ENCODE measurements around the gene SGCD. TPM values are rescaled to one million over a fixed set of nuclear protein-coding genes. Genes with fewer than 3 reads are reported as not detected.

Gene SGCD
- total RNA-seq, 1 donor from 2014 or later = 7.5 TPM

DNA sequence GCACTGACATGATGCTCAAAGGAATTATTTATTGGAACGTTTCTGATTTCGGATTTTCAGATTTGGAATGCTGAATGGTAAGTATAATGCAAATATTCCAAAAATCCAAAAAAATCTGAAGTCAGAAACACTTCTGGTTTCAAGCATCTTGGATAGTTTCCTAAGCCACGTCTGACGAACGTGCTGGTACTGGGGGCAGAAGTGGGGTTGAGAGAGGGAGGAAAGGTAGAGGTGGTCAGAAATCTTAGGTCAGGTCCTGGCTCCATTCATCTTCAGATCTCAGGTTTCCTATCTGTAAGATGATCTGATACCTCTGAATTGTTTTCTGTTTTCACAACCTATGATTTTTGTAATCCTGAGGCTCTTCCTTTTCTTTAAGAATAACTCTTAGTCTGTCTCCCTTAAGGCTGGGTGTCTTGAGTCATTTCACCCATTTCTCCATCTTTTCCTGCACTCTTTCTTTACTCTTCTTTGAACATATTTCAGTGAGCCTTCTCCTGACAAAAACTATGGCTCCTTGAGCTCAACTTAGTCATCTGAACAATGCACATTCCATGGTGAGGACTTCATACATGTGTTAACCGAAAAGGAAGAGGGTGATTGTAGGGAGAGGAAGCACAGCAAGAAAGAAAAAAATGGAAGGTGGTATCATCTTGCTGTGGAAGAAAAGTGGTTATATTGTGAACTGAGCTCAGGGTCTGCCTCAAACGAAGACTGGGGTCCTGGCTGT is 3.3 kb downstream of the SGCD start:
- TF ChIP-seq, protein P1, sequence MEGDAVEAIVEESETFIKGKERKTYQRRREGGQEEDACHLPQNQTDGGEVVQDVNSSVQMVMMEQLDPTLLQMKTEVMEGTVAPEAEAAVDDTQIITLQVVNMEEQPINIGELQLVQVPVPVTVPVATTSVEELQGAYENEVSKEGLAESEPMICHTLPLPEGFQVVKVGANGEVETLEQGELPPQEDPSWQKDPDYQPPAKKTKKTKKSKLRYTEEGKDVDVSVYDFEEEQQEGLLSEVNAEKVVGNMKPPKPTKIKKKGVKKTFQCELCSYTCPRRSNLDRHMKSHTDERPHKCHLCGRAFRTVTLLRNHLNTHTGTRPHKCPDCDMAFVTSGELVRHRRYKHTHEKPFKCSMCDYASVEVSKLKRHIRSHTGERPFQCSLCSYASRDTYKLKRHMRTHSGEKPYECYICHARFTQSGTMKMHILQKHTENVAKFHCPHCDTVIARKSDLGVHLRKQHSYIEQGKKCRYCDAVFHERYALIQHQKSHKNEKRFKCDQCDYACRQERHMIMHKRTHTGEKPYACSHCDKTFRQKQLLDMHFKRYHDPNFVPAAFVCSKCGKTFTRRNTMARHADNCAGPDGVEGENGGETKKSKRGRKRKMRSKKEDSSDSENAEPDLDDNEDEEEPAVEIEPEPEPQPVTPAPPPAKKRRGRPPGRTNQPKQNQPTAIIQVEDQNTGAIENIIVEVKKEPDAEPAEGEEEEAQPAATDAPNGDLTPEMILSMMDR (IDR thresholded peaks at IDR 0.05) = no peak
- no peaks in the 10 kb centered on the region for H3K36me3 ChIP-seq

DNA sequence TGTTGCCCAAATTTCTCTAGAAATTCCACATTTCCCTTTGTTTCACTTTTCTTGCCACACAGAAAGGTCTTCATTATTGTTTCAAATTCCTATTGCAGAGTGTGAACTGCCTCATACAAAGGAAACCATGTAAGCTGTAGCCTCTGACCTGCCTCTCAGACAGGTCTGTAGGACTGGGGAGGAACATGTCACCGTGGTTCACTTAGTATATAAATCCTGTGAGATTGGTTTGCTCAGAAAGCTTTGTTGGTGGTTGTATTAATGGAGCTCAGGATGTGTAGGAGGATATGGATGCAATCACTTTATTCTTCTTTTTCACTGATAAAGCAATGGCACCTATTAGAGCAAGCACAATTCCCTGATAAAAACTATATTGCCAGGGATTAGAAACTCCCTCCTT is 4.2 kb downstream of the SGCD start:
- Histone ChIP-seq H3K4me1 (no peaks in the 10 kb centered on the region), H3K27me3 (no peaks in the 10 kb centered on the region), H3K27ac (no peak overlapping the region), H3K9me3 (no peaks in the 10 kb centered on the region), H3K4me3 (no peak overlapping the region), H3K36me3 (no peaks in the 10 kb centered on the region)
- ATAC-seq = no peak
- TF ChIP-seq, protein P1 (IDR thresholded peaks at IDR 0.05) = no peak
- intact Hi-C loops (cut with DNase I) = no loop called here
- DNase-seq = no peak

More for the DNA sequence above, 3.3 kb downstream of the SGCD start:
- H3K9me3 ChIP-seq = no peaks in the 10 kb centered on the region
- H3K4me3 ChIP-seq = no peak overlapping the region
- ATAC-seq (no peak), DNase-seq (no peak)
- intact Hi-C loops (cut with DNase I) = no loop called here
- H3K27me3 ChIP-seq = no peaks in the 10 kb centered on the region
- no peaks in the 10 kb centered on the region for H3K4me1 ChIP-seq
- no peak overlapping the region for H3K27ac ChIP-seq

DNA sequence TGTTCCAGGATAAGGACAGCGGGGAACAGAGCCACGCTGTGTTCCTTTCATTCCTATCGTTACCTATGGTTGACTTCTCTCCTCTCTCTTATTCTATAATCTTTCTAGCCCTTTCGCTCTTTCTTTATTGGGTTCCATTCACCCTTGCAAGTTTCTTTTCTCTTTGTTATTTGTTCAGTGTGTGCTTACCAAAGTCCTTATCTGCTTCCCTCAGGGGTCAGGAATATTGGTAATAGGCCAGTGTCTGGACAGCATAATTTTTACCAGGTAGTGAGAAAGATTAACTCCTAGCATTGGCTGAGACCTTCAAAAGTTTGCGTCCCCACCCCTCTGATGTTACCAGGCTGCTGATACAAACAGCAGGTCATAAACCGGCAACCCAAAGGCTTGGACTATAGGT is 4.9 kb downstream of the SGCD start:
- Histone ChIP-seq H3K9me3 (no peaks in the 10 kb centered on the region), H3K27me3 (no peaks in the 10 kb centered on the region), H3K36me3 (no peaks in the 10 kb centered on the region), H3K27ac (no peak overlapping the region), H3K4me3 (no peak overlapping the region), H3K4me1 (no peaks in the 10 kb centered on the region)
- ATAC-seq = no peak
- TF ChIP-seq, protein P1 (IDR thresholded peaks at IDR 0.05) = no peak
- intact Hi-C loops (cut with DNase I) = no loop called here
- no peak for DNase-seq

DNA sequence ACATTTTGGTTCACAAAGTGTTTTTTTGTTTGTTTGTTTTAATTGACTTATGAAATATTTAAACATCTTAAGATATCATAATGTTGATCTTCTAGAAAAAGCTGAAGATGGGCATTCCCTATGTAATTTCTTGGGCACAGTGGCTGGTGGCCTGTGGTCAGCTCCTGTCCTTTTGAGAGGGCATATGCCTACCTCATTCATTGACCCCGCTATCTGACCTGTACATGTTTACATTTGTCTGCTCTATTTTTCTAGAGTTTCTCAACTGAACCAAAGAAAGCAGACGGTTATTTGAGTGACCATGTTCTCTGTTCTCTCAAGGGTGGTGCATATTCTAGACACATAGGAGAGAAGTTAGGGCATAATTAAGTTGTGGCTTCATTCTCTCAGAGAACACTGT is 5.3 kb downstream of the SGCD start:
- TF ChIP-seq, protein P1 (IDR thresholded peaks at IDR 0.05) = no peak
- intact Hi-C loops (cut with DNase I) = no loop called here
- no peaks in the 10 kb centered on the region for H3K4me1 ChIP-seq
- DNase-seq = no peak
- no peak overlapping the region for H3K27ac ChIP-seq
- H3K36me3 ChIP-seq = no peaks in the 10 kb centered on the region
- H3K27me3 ChIP-seq = no peaks in the 10 kb centered on the region
- no peaks in the 10 kb centered on the region for H3K9me3 ChIP-seq
- no peak overlapping the region for H3K4me3 ChIP-seq
- ATAC-seq = no peak

DNA sequence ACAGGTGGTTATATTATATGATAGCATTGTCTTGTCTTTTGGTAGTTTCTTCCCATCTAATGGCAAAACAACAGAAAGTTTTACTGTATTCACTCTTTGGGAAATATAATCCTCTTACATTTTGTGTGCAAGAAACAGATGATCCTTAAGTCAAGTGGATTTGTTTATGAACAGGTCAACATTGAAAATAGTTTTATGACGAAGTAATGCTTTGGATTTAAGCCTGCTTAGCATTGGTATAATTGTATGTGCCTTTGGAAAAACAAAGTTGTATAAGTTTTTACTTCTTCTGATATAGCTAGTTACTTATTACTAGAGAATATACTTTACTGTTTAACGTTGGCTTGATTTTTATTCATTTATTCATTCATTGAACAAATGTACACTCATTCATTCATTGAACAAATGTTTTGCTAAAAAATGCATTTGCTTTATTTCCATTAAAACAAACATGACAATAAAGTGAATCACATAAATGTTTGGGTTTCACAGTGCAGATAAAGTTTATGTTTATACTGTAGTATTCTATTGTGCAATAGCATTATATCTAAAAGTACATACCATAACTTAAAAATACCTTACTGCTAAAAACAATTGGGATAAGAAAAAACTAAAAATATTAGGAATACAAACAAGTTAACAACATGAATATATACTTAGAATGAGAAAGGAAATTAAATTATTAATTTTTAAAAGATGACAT is 12.3 kb downstream of the SGCD start:
- Histone ChIP-seq H3K27me3 (no peaks in the 10 kb centered on the region), H3K4me1 (no peaks in the 10 kb centered on the region), H3K27ac (no peak overlapping the region), H3K9me3 (no peaks in the 10 kb centered on the region), H3K4me3 (no peak overlapping the region), H3K36me3 (no peaks in the 10 kb centered on the region)
- TF ChIP-seq, protein P1 (IDR thresholded peaks at IDR 0.05) = no peak
- intact Hi-C loops (cut with DNase I) = no loop called here
- no peak for DNase-seq
- ATAC-seq = no peak

Measured in upper lobe of right lung (tissue), 1 donor.